ENCODE results near the gene FAM180A.

DNA sequence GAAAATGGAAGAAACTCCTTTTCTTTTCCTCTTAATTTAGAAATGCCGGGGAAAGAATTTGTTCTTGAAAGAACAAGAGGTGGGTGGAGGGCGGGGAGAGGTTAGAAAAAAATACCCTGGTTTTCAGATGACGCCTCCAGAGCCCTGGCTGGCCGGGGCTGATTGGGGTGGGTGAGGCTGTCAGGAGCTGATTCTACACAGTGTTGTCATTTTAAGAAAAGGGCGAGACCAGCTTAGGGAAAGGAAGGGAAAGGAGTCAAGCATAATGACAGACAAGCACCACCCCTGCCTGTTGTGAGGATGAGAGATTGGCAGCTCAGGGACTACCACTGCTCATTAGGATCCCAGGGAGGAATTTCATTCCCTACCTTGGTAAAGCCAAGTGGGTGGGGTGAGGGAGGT is 9.9 kb upstream of the FAM180A start:
- TF ChIP-seq, protein P1, sequence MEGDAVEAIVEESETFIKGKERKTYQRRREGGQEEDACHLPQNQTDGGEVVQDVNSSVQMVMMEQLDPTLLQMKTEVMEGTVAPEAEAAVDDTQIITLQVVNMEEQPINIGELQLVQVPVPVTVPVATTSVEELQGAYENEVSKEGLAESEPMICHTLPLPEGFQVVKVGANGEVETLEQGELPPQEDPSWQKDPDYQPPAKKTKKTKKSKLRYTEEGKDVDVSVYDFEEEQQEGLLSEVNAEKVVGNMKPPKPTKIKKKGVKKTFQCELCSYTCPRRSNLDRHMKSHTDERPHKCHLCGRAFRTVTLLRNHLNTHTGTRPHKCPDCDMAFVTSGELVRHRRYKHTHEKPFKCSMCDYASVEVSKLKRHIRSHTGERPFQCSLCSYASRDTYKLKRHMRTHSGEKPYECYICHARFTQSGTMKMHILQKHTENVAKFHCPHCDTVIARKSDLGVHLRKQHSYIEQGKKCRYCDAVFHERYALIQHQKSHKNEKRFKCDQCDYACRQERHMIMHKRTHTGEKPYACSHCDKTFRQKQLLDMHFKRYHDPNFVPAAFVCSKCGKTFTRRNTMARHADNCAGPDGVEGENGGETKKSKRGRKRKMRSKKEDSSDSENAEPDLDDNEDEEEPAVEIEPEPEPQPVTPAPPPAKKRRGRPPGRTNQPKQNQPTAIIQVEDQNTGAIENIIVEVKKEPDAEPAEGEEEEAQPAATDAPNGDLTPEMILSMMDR (IDR thresholded peaks at IDR 0.05): no peak
- no peak for TF ChIP-seq EZH2 (IDR thresholded peaks at IDR 0.05; ENCODE audit: borderline replicate concordance, insufficient read depth, low read depth, low read length, poor library complexity, severe bottlenecking)

All from B cell (primary cell).